ENCODE results near the gene ZBTB2.

DNA sequence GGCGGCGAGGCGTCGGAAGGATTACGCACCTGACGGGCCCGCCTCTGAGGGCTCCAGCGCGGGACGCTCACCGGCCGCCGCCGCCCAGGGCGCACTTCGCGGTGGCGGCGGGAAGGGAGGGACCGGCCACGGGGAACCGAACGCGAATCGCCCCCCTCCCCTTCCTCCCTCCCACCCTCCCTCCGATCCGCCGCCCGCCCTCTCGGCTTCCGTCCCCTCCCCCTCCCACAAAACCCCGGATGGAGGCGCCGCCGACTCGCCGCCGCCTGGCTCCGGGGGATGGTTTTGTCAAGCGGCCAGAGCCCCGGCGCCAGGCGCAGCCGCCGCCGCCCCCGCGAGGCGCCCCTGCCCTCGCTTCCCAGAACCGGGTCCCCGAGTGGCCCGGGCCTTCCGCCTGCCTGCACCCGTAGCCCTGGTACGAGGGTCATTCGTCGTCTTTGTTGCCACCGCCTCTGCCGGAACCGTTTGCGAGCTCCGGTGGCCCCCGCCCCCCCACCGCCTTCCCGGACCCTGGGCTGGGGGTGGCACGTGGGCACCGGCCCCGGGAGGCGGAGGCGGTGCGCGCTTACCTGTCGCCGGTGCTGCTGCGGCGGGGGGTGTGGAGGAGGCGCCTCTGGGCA lies 398 bp downstream of the ZBTB2 start:
- TF ChIP-seq, protein P1, sequence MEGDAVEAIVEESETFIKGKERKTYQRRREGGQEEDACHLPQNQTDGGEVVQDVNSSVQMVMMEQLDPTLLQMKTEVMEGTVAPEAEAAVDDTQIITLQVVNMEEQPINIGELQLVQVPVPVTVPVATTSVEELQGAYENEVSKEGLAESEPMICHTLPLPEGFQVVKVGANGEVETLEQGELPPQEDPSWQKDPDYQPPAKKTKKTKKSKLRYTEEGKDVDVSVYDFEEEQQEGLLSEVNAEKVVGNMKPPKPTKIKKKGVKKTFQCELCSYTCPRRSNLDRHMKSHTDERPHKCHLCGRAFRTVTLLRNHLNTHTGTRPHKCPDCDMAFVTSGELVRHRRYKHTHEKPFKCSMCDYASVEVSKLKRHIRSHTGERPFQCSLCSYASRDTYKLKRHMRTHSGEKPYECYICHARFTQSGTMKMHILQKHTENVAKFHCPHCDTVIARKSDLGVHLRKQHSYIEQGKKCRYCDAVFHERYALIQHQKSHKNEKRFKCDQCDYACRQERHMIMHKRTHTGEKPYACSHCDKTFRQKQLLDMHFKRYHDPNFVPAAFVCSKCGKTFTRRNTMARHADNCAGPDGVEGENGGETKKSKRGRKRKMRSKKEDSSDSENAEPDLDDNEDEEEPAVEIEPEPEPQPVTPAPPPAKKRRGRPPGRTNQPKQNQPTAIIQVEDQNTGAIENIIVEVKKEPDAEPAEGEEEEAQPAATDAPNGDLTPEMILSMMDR (IDR thresholded peaks at IDR 0.05), result no peak
- TF ChIP-seq, protein P2, sequence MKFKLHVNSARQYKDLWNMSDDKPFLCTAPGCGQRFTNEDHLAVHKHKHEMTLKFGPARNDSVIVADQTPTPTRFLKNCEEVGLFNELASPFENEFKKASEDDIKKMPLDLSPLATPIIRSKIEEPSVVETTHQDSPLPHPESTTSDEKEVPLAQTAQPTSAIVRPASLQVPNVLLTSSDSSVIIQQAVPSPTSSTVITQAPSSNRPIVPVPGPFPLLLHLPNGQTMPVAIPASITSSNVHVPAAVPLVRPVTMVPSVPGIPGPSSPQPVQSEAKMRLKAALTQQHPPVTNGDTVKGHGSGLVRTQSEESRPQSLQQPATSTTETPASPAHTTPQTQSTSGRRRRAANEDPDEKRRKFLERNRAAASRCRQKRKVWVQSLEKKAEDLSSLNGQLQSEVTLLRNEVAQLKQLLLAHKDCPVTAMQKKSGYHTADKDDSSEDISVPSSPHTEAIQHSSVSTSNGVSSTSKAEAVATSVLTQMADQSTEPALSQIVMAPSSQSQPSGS (CRISPR knock-in tag; IDR thresholded peaks at IDR 0.05; ENCODE audit: borderline replicate concordance, low read depth), result no peak
- TF ChIP-seq, protein P3, sequence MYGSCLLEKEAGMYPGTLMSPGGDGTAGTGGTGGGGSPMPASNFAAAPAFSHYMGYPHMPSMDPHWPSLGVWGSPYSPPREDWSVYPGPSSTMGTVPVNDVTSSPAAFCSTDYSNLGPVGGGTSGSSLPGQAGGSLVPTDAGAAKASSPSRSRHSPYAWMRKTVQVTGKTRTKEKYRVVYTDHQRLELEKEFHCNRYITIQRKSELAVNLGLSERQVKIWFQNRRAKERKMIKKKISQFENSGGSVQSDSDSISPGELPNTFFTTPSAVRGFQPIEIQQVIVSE (CRISPR knock-in tag; IDR thresholded peaks at IDR 0.05; ENCODE audit: borderline replicate concordance), result no peak
